GM18526 (cell line): ENCODE measurements around the gene TBC1D22A.

Source experiments
- POLR2A ChIP-seq: IDR thresholded peaks from 3 replicates; pipeline ENCODE4 v1.6.1; 2011; ENCODE audit not compliant: insufficient read length; ENCODE audit errors: extremely low read depth

TBC1D22A gene

DNA sequence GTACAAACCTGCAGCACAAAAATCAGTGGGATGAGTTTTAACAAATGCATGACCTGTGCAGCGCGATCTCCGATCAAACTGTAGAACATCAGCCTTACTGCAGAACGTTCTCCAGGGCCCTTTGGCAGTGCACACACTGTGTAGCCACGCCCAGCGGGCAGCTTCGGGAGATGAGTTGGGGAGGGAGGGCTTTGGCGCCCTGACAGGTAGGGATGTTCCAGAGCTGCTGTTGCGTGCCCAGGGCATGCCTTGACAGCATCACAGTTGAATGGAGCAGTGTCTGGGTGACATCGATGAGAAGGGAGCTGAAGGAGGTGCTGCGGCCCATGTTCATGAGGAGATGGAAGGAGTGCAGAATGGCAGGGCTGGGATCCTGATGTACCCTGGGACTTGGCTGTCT lies 80.2 kb downstream of the TBC1D22A start:
- TF ChIP-seq POLR2A, result no peak

DNA sequence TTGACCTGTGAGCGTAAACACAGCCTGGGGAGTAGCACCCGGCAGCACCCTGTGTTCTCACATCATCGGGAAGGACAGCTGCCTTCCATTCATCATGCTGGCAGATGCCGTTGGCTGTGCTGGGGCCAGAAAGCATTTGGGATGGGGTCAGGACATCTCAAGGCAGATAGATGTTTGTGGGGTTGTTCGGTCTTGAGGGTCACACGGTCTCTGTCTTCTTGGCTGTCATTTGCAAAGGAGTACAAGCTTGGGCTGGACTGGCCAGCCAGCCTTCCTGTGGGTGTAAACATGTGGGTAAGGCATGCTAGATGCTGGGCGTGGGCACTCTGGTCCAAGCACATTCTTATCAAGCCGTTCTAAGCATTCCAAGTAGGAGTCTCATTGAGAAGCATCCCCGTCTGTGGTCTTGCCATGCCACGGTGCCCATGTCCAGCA lies 81.4 kb downstream of the TBC1D22A start:
- TF ChIP-seq POLR2A, result no peak

DNA sequence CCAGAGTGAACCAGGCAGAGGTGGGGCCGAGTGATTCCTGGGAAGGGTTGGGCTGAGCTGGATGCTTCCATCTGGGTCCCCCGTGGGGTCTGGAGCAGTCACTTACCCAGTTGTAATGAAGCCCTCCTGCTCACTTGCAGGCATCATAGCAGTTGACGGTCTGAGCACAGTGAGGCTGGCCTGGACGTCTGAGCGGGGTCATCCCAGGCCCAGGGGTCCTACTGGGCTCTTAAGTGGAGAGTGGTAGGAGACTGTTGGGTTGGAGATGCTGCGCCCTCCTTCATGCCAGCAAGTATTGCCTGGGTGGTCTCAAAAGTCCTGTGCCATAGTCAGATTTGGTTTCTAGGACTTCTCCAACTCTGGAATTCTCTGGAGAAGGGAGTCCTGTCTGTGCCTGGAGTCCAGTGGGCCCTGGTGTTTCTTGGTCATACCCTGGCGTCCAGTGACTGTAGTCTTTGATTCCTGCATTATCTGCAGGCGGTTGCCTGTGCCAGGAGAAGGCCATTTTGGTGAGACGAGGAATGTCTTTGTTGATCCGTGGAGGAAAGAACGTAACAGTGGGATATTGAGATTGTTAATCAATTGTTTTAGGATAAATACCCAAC lies 82.3 kb downstream of the TBC1D22A start:
- no peak for TF ChIP-seq POLR2A

DNA sequence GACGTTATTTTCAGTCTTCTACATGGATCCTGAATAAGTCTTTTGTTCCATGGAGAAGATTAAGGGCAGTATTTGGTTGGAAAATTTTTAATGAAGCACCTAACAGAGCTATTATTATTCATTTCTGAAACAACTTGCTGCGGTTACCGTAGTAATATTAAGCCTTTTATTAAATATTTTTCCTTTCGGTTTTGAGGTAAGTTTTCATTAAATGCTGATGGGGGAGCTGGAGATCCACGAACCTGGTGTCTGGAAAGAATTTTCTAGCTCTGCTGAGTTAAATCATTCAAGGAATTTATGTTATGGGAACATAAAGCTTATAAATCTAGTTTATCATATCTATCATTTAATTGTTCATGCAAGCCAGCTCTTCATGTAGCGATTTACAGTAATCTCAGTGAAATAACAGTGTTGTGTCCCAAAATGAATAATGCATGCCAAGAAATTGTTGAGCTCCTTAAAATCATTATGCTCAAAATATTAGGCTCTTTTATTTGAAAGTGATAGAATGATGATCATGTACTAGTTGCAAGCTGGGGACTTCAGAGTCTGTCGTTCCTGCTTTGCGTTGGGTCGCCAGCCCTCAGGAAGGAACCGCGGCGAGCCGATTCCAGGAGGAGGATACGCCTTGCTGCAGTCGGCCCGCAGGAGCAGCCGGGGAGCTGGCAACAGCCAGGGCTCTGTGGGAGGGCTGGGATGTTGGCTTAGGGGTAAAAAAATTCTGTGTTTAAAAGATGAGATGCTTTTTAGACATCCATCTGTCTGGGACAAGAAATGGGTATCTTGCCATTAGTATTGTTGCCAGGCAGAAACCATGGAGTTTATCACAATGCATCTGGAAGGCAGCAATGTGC lies 83.1 kb downstream of the TBC1D22A start:
- TF ChIP-seq POLR2A, result no peak

DNA sequence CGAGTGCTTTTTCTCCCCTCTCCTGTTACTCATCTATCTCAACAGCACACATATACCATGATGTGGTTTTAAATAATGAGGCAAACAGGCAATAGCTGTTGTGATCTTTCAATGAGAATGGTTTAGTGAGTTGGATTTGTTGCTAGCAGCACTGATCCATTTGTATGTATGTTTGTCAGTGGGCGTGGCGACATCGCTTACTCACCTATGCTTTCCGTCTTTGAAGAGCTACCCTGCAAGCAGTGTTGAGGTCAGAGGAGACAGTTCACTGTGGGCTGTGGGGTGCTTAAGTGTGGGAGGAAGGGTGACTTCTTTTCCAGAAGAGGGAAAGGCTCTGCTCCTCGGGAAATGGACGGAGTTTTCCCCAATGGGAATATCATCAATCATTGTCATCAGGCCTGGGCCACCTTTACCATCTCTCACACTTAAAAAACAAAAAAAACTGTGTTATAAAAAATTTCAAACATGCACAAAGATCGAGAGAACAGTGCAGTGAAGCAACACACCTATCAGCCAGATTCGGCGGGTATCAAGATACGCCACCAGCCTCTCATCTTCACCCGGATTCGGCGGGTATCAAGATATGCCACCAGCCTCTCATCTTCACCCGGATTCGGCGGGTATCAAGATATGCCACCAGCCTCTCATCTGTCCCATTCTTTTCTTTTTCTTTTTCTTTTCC lies 83.8 kb downstream of the TBC1D22A start:
- TF ChIP-seq POLR2A, result no peak

DNA sequence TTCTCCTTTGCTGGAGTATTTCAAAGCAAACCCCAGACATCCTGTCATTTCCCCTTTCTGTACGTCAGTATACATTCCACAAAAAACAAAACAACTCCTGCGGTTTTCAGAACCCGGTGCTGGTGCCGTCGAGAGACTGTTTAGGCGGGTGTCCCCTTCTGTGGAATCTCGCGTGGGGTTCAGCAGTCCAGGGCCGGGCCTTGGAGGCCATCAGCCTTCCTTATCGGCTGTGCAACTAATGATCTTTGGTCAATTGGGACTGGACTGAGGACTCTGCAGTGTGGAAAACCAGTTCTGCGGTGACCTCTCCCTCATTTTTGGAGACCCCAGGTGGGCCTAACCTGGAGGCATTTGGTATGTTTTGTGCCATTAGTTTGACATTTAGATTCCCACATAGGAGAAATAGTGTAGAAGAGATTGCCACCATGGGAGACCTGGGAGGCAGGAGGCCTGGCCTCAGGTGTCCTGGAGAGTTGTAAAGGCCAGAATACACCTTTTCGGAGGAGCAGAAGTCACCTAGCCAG lies 84.4 kb downstream of the TBC1D22A start:
- TF ChIP-seq POLR2A, result no peak

DNA sequence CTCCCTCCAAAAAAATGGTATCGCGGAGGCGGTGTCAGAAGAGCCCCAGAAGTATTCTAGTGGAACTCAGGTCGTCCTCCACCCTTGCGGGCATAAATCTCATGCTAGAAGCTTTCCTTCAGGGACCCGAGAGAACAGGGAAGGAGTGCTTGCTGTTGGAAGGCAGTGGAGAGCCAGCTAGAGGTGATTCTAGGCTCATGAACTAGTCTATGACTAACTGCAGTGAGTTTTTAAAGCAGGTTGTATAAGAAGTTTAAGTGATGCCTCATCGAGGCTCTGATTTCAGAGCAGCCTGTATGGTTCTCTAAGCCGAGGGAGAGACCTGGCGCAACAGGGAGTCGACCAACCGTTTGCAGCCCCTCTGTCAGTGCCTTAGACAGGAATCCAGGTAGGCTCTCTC lies 85.7 kb downstream of the TBC1D22A start:
- TF ChIP-seq POLR2A, result no peak

DNA sequence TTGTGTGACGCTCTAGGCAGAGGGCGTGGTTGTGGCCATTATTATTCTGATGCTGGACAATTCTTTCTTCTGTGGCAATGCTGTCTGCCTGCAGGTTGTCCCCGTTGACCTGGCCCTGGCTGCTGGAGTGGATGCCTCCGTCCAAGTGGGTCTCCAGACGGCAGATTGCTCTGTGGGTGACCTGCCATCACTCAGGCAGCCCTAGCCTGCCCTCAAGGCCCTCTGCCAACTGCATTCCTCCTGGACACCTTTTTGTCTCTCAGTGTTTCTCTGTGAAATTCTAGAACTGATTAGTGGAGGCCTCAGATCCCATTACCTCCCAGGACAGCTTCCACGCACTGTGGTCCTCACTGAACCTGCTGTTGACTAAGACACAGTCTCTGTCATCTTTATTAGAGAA lies 86.7 kb downstream of the TBC1D22A start:
- TF ChIP-seq POLR2A, result no peak

DNA sequence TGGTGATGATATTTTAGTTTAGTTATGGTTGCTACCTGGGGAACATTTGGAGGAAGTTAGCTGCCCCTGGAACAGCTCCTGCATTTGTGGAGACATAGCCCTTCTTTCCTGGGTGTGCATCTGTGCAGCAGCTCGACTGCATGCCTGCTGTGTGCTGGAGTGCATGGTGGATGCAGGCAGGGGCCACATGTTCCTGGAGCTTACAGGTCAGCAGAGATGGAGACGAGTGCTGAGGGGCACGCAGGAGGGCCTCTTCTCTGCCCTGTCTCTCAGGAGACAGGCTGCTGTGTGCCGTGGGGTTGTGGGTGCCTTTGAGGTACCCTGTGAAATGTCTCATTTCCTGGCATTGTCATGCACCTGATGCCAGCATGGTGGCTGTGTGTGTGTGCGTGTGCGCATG lies 87.5 kb downstream of the TBC1D22A start:
- TF ChIP-seq POLR2A, result no peak

DNA sequence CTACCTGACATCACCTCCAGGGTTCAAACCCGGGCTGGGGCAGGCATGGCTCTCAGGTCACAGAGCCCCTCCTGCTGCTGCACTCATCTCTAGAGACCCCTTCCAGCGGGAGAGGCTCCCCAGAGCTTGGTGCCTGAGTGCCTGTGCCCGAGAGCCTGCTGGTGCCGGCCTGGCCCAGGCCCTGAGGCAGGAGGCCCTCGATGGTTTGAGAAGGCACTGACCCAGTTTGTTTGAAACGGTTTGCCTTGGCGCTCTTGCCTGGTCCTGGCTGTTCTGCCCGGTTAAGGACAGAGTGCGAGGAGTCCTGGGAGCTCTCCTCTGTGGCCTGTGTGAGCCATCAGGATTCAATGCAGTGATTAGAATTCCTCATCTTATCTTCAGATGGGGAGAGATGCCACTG lies 88.9 kb downstream of the TBC1D22A start:
- no peak for TF ChIP-seq POLR2A

DNA sequence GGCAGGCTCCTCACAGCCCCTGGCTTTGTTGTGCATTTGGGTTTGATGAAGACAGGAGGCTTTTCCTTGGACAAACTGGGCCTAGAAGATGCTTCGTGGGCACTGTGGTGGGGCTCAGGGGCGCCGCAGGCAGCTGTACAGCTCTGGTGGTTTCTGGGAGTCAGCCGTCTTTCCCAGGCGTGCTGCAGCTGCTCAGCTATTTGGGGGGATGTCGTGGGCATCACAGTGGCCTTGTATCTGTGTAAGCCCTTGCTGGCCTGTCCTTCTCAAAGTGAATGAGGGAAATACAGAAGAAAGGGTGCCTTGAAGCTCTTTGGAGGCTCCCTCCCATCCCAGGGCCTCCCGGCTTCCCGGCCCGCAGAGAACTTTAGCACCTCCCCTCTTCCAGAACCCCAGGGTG lies 89.5 kb downstream of the TBC1D22A start:
- no peak for TF ChIP-seq POLR2A

DNA sequence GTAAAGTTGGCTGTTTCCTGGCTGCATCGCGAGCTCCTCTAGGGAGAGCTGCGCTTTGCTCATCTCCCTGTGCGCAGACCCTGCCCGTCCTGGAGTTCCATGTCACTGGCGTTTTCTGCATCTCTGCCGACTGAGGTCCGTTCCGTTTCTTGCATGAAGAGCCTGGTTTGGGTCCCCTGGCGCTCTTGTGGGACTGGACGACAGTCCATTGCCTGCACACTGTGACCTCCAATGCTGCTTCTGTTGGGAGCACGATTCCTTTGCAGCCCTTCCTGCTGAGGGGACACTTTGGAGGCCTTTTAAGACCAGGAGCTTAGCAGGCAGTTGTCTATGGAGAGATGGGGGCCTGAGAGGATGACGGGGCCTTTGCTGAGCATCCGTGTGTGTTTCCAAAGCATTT lies 90.3 kb downstream of the TBC1D22A start:
- no peak for TF ChIP-seq POLR2A

DNA sequence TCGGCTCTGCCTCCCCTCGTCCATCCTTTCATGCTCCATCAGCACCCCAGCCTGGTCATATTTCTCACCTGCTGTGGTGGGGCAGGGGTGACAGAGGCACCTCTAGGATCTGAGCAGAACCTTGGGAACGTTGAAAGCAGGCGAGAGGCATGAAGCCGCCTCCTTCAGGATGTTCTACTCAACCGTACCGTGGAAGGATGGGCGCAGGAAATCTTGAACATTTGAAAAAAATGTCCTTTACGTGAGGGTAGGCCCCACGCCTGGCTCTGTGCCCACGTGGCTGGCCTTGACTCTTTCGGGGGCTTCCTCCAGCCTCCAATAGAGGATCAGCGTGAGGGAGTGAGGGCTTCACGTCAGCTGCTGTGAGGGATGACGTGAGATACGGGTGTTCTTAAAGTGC lies 90.7 kb downstream of the TBC1D22A start:
- TF ChIP-seq POLR2A, result no peak

DNA sequence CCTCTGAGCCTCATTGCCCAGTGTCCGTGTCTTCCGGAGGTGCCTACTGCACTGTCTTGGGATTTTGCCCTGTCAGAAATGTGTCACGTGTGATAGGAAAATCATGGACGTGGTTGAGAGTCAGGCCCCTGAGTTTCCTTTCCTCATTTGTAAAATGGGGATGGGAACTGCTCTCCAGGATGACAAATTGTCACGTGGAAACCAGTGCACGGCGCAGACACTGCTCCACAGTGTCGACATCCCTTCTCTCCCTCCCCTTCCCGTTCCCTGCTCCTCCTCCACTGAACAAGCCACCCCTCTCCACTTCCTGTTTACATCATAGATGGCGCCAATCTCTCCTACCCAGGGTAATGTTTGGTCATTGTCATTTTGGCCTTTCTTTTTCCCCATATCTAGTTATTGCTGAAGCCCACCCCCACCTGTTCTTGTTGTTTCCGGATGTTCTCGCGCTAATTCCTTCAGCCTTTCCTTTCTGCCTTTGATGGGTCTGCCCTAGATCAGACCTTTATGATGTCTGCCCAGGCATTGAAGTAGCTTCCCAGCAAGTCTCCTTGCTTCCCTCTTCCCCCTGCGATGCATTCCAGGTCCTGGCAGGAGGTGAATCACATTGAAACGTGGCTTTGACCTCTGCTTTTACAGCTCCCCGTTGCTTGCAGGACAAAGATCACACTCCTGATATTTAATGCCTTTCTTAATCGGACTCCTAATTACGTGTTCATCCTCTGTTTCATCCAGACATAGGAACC lies 91.8 kb downstream of the TBC1D22A start:
- no peak for TF ChIP-seq POLR2A

DNA sequence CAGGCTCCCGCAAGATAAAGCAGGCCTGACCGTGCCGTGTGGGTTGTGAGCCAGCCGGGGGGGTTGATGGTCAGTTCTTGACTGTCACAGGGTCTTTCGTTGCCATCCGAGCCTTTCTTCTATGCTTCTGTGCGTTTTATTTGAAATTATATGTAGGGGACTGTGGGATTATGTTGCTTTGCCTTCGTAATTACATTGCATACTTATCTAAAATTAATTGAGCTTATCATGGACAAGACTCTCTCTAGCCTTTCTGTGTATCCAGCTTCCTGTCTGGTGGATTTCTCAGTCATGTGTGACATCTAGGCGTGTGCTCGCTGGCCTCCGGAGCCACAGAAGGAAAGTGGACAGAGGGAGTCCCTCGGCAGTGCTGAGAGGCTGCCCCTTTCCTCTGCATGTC lies 93.2 kb downstream of the TBC1D22A start:
- TF ChIP-seq POLR2A, result no peak

DNA sequence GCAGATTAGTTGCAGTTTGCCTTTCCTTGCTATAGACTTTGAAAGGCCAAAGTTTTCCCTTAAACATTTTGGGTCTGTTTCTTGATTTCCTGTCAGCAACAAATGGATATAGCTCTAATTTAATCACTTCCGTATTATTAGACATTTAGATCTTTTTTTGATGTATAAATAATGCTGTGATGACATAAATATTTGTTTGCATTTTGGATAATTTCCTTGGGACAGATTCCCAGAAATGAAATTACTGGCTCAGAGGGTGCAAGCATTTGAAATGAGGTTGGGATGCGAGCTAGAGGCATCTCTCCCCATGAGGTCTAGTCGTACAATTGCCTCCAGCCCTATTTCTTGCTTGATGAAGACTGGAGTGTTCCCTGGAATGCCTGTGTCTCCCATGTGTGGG lies 94.2 kb downstream of the TBC1D22A start:
- no peak for TF ChIP-seq POLR2A
